K562 (cell line): Measurements from ENCODE around the gene CD163. TPM values are rescaled to one million over a fixed set of nuclear protein-coding genes. Genes with fewer than 3 reads are reported as not detected.

Experiments used
- ATAC-seq: fragments of 200-7000 bp; cut with Tn5 transposase; 3 replicates; pipeline ENCODE4 v1.9.1; 2020; ENCODE audit warnings: moderate library complexity
- BruUV-seq: library from RNA; stranded (reverse); fragments of 400-500 nt; replicated peaks from 2 replicates; lab custom pipeline; 2021; lab: Mats Ljungman, UMichigan
- CTCF ChIA-PET: fragments of 300-600 bp; formaldehyde crosslinking; extraction: SDS; loops from one replicate; lab custom pipeline; 2021; ENCODE audit warnings: low intra/inter-chr PET ratio; lab: Yijun Ruan, JAX
- POLR2A ChIA-PET: fragments of 300-600, 350-650 bp; sonication (Branson Sonifier 250); formaldehyde crosslinking; extraction: SDS; loops from one replicate; lab custom pipeline; 2021; ENCODE audit warnings: antibody characterized with exemption, inconsistent platforms; lab: Yijun Ruan, JAX
- DNase-seq, 4 experiments: peaks; one replicate each; pipeline versions ENCODE4 v3.0.0 to v3.0.0-alpha.2; 2011 to 2018; ENCODE audit warnings: low spot score in 3 of 4, mixed read lengths in 3 of 4; ENCODE audit errors: extremely low read depth in 1 of 4
- FAIRE-seq: peaks from 2 replicates; lab custom pipeline; 2011; peaks lifted over from hg19 to GRCh38; lab: Jason Lieb, UNC
- H2AFZ ChIP-seq: 2 replicates; pipeline ENCODE4 v1.6.0; 2011; ENCODE audit warnings: low read depth, low read length, control low read depth, inconsistent platforms
- H3K27ac ChIP-seq: fragments of 200-600 bp; 3 replicates; pipeline ENCODE4 v1.8.0; 2011; ENCODE audit warnings: low read depth, mild to moderate bottlenecking, control low read depth, inconsistent platforms, low read length, moderate library complexity, mixed read lengths; ENCODE audit errors: extremely low read depth
- H3K27me3 ChIP-seq, 2 experiments: fragments of 300-600 bp in 1 of 2; 2 replicates in 1 of 2; 3 replicates in 1 of 2; pipeline versions ENCODE4 v1.6.0 to v1.8.0; 2011; ENCODE audit warnings: inconsistent platforms in 2 of 2, low read length in 2 of 2, mild to moderate bottlenecking in 1 of 2, mixed read lengths in 1 of 2, moderate library complexity in 1 of 2; ENCODE audit not compliant: control insufficient read depth in 2 of 2, insufficient read depth in 2 of 2
- H3K36me3 ChIP-seq: fragments of 300-600 bp; 3 replicates; pipeline ENCODE4 v1.8.0; 2011; ENCODE audit warnings: mild to moderate bottlenecking, low read length, inconsistent platforms; ENCODE audit not compliant: control insufficient read depth, insufficient read depth
- H3K4me1 ChIP-seq, 2 experiments: fragments of 200-600 bp in 1 of 2; replicated peaks in 1 of 2; 2 replicates in 1 of 2; 3 replicates in 1 of 2; pipeline versions ENCODE4 v1.5.1 to v1.8.0; 2011; ENCODE audit warnings: inconsistent platforms in 2 of 2, low read length in 2 of 2, mild to moderate bottlenecking in 1 of 2, mixed read lengths in 1 of 2, moderate library complexity in 1 of 2; ENCODE audit not compliant: control insufficient read depth in 2 of 2, insufficient read depth in 2 of 2
- H3K4me2 ChIP-seq: 2 replicates; pipeline ENCODE4 v1.6.1; 2011; ENCODE audit warnings: low read length, control low read depth, inconsistent platforms, mixed read lengths; ENCODE audit not compliant: insufficient read depth
- H3K4me3 ChIP-seq: fragments of 200-600 bp; sonication (generic), shearing (Covaris generic); 2 replicates; pipeline ENCODE4 v1.5.1; 2016; ENCODE audit warnings: control low read depth, inconsistent platforms
- H3K79me2 ChIP-seq: fragments of 200-600 bp; 3 replicates; pipeline ENCODE4 v1.8.0; 2011; ENCODE audit warnings: low read length, inconsistent platforms; ENCODE audit not compliant: control insufficient read depth, insufficient read depth
- H3K9ac ChIP-seq, 2 experiments: 2 replicates each; pipeline versions ENCODE4 v1.6.0 to v1.6.1; 2011; ENCODE audit warnings: low read depth in 2 of 2, low read length in 2 of 2, control low read depth in 1 of 2, inconsistent platforms in 1 of 2, mild to moderate bottlenecking in 1 of 2, mixed read lengths in 1 of 2; ENCODE audit not compliant: insufficient read depth in 1 of 2
- H3K9me1 ChIP-seq: one replicate; pipeline ENCODE4 v1.6.0; 2011; ENCODE audit warnings: inconsistent platforms, mild to moderate bottlenecking, low read length, moderate library complexity; ENCODE audit not compliant: control insufficient read depth, insufficient read depth
- H3K9me3 ChIP-seq: replicated peaks from 2 replicates; pipeline ENCODE4 v1.5.1; 2011; ENCODE audit warnings: low read depth, low read length, inconsistent platforms; ENCODE audit not compliant: control insufficient read depth, insufficient read depth
- H4K20me1 ChIP-seq: replicated peaks from 2 replicates; pipeline ENCODE4 v1.6.1; 2011; ENCODE audit warnings: low read length, inconsistent platforms, mixed read lengths; ENCODE audit not compliant: control insufficient read depth, insufficient read depth
- C11orf30 ChIP-seq: fragments of 450-650 bp; IDR thresholded peaks from 2 replicates; pipeline ENCODE4 v1.6.1; 2016; ENCODE audit warnings: low read depth, mild to moderate bottlenecking
- CBX3 ChIP-seq, 2 experiments: IDR thresholded peaks; 1 replicate in 1 of 2; 2 replicates in 1 of 2; pipeline ENCODE4 v1.6.1; 2012; ENCODE audit warnings: inconsistent platforms in 2 of 2, low read length in 2 of 2, borderline replicate concordance in 1 of 2, control low read depth in 1 of 2
- ZFX ChIP-seq: sonication (generic); formaldehyde crosslinking; IDR thresholded peaks from 2 replicates; pipeline ENCODE4 v1.8.0; 2022; ENCODE audit warnings: mild to moderate bottlenecking, missing genetic modification reagents, moderate library complexity
- ZNF146 ChIP-seq: IDR thresholded peaks from one replicate; pipeline ENCODE4 v1.6.1; 2018; ENCODE audit warnings: missing compliant biosample characterization; ENCODE audit not compliant: unreplicated experiment
- ZNF316 ChIP-seq: fragments of 450-650 bp; IDR thresholded peaks from 2 replicates; pipeline ENCODE4 v1.6.1; 2016
- WGBS: fragments of 100-300 bp; shearing (Covaris generic); methylation state at CpG from one replicate; pipeline ENCODE4 v1.1.6; 2016; ENCODE audit warnings: low coverage, mixed read lengths; ENCODE audit not compliant: insufficient coverage; ENCODE audit errors: missing lambda C conversion rate; 5-methylcytosine and 5-hydroxymethylcytosine counted together
- in situ Hi-C: fragments of 300-500 bp; cut with MboI; formaldehyde crosslinking; loops from 4 replicates; pipeline ENCODE4 v1.15.0; 2018; ENCODE audit warnings: inconsistent platforms, mixed read lengths
- intact Hi-C: fragments of 100-400 bp; cut with micrococcal nuclease; formaldehyde crosslinking; loops from 2 replicates; pipeline ENCODE4 v1.14.2; 2022
- polyA plus RNA-seq, 8 experiments: library from polyadenylated mRNA; depleted of rRNA in 4 of 8; stranded (reverse) in 5 of 8; unstranded in 3 of 8; fragments of >200 nt; fragmentation: Nextera tagmentation in 2 of 8; fragmentation: Illumina TruSeq in 1 of 8; extraction: Ambion mirVana in 2 of 8; extraction: Trizol in 1 of 8; gene quantifications; 2 replicates each; pipeline versions ENCODE4 v1.2.1 to v1.2.3, GENCODE V29; 2011 to 2014; ENCODE audit warnings: inconsistent platforms in 1 of 8, missing spikeins in 1 of 8
- total RNA-seq, 7 experiments: library from RNA; depleted of rRNA in 6 of 7; stranded (reverse); fragments of >200 nt in 6 of 7; fragmentation: Illumina TruSeq in 2 of 7; extraction: Trizol in 2 of 7; gene quantifications; 2 replicates each; pipeline versions ENCODE4 v1.2.1 to v1.2.3, GENCODE V29; 2011 to 2021; ENCODE audit warnings: low replicate concordance in 1 of 7

Gene CD163
- total and polyA plus RNA-seq, 9 of the 15 experiments (the other 6 are each of a cell fraction or from before 2014, with no cell fraction given) = 0.62 TPM; not detected in 8

DNA sequence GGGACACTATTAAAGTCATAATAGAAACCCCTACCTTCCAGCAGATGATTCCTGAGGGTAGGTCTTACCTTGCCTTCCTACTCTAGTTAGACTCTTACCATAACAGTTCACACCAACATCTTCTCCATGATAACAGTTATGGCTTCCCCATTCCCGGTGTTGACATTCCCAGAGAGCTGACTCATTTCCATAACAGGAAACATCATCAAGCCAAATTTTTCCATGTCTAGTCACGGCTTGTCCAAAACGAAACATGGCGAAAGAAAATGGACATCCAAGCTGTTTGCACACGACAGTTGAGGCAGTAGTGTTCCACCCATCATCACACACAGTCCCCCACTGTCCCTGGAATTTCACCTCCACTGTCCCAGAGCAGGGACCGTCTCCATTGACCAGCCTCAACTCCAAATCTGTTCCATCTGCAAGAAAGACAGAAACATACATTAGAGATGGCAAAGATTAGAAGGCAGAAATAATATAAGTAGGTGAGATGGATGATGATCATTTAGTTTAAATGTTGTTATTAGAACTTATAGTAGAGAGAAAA lies 70.2 kb downstream of the CD163 start (continued):
- no peak for TF ChIP-seq CBX3 (IDR thresholded peaks at IDR 0.05; ENCODE audit: borderline replicate concordance in 1 of 2, low read length in 2 of 2)
- TF ChIP-seq ZNF146 (CRISPR knock-in tag) = no peak

DNA sequence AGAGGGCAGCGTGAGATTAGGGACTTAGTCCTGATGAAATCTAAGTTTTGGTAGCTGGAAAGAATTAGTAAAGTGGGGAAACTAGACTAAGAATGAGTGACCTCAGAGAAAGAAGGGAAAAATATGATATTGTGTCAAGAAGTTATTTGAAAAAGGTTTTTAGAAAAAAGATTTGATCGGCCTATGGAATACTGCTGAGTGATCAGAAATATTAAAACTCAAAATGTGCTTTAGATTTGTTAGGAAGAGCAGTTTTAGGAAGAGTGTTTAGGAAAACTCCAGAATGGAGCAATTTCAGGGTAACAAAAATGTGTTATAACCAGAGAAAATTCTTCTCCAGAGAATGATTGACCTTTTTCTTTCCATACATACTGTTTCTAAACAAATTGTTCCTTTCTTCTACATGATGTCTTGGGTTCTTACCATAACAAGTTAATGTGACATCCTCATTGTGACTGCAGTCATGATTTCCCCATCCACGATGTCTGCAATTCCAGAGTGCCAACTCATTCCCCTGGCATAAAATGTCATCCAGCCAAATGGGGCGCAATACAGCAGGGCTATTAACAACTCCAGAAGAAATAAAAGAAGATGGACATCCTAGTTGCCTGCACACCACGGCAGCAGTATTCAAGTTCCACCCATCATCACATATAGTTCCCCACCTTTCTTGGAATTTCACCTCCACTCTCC lies 71.4 kb downstream of the CD163 start:
- H2AFZ ChIP-seq = no peak overlapping the region
- H3K9me1 ChIP-seq = no peaks in the 10 kb centered on the region
- H3K4me1 ChIP-seq = no peaks in the 10 kb centered on the region
- TF ChIP-seq ZNF316 (peak; percentile 54; the same call in 1 of the 2 replicates), C11orf30 (0 out of 2 replicates have a peak, but pooled peaks have one; percentile 37), ZFX (CRISPR knock-in tag) (no peak)
- TF ChIP-seq, all 486 proteins: peak for 2
- Histone ChIP-seq H4K20me1 (no peaks in the 10 kb centered on the region), H3K9me3 (no peaks in the 10 kb centered on the region), H3K79me2 (no peaks in the 10 kb centered on the region), H3K9ac (no peak overlapping the region), H3K27ac (no peak overlapping the region), H3K4me2 (no peak overlapping the region), H3K27me3 (no peaks in the 10 kb centered on the region), H3K4me3 (no peak overlapping the region), H3K36me3 (no peaks in the 10 kb centered on the region)
- WGBS = 23% methylated on average over 5 of the region's 5 CpGs
- ATAC-seq (no peak), DNase-seq (no peak), FAIRE-seq (no peak)
- POLR2A ChIA-PET = no interaction called here
- CTCF ChIA-PET = no interaction called here
- in situ Hi-C loops = loop anchor here (10.0 kb wide), 1 partner anchor 57 kb away; no protein-coding TSS in a partner anchor
- BruUV-seq = no TSS peak
- intact Hi-C loops = no loop called here

Other genes with a start within 250 kb of the CD163 start
- not detected in 2 replicates for gene ACSM4, start 199.7 kb downstream of the CD163 start, total RNA-seq (2014; rRNA removed)
- gene ACSM4, start 199.7 kb downstream of the CD163 start, total RNA-seq (2014; rRNA removed; fragmentation: Illumina TruSeq; extraction: Trizol) = not detected in 2 replicates
- gene ACSM4, start 199.7 kb downstream of the CD163 start, total RNA-seq (2015; rRNA removed; fragmentation: Illumina TruSeq; extraction: Trizol) = not detected in 2 replicates
- not detected in 2 replicates for gene ACSM4, start 199.7 kb downstream of the CD163 start, total RNA-seq (2021)
- not detected in 2 replicates for gene ACSM4, start 199.7 kb downstream of the CD163 start, polyA plus RNA-seq (2011; rRNA removed)
- gene ACSM4, start 199.7 kb downstream of the CD163 start, polyA plus RNA-seq (2014; fragmentation: Illumina TruSeq; extraction: Trizol) = not detected in 2 replicates
- gene ACSM4, start 199.7 kb downstream of the CD163 start, polyA plus RNA-seq (2014; fragmentation: Nextera tagmentation; extraction: Ambion mirVana) = not detected
- not detected in 2 replicates for gene ACSM4, start 199.7 kb downstream of the CD163 start, polyA plus RNA-seq (2014; rRNA removed)
- gene CD163L1, start 59.6 kb downstream of the CD163 start, total RNA-seq (2014; rRNA removed) = 0.53 and 2.0 TPM in 2 replicates
- gene CD163L1, start 59.6 kb downstream of the CD163 start, total RNA-seq (2014; rRNA removed; fragmentation: Illumina TruSeq; extraction: Trizol) = 2.1 and 3.2 TPM in 2 replicates
- gene CD163L1, start 59.6 kb downstream of the CD163 start, total RNA-seq (2015; rRNA removed; fragmentation: Illumina TruSeq; extraction: Trizol) = 1.5 and 2.6 TPM in 2 replicates
- 1.2 and 1.3 TPM in 2 replicates for gene CD163L1, start 59.6 kb downstream of the CD163 start, total RNA-seq (2021)
- 0.39 and 0.72 TPM in 2 replicates for gene CD163L1, start 59.6 kb downstream of the CD163 start, polyA plus RNA-seq (2011; rRNA removed)
- 1.1 and 1.5 TPM in 2 replicates for gene CD163L1, start 59.6 kb downstream of the CD163 start, polyA plus RNA-seq (2014; fragmentation: Illumina TruSeq; extraction: Trizol)
- 1 to 10 TPM; 5.1 to 9.2 TPM for gene CD163L1, start 59.6 kb downstream of the CD163 start, polyA plus RNA-seq (2014; fragmentation: Nextera tagmentation; extraction: Ambion mirVana)
- gene CD163L1, start 59.6 kb downstream of the CD163 start, polyA plus RNA-seq (2014; rRNA removed) = 0.54 and 2.5 TPM in 2 replicates
- gene APOBEC1, start 162.1 kb upstream of the CD163 start, total RNA-seq (2014; rRNA removed) = not detected in 2 replicates
- gene APOBEC1, start 162.1 kb upstream of the CD163 start, total RNA-seq (2014; rRNA removed; fragmentation: Illumina TruSeq; extraction: Trizol) = not detected in 2 replicates
- gene APOBEC1, start 162.1 kb upstream of the CD163 start, total RNA-seq (2015; rRNA removed; fragmentation: Illumina TruSeq; extraction: Trizol) = not detected in 2 replicates
- gene APOBEC1, start 162.1 kb upstream of the CD163 start, total RNA-seq (2021) = not detected in 2 replicates
- gene APOBEC1, start 162.1 kb upstream of the CD163 start, polyA plus RNA-seq (2011; rRNA removed) = not detected in 2 replicates
- gene APOBEC1, start 162.1 kb upstream of the CD163 start, polyA plus RNA-seq (2014; fragmentation: Illumina TruSeq; extraction: Trizol) = not detected in 2 replicates
- gene APOBEC1, start 162.1 kb upstream of the CD163 start, polyA plus RNA-seq (2014; fragmentation: Nextera tagmentation; extraction: Ambion mirVana) = not detected
- not detected in 2 replicates for gene APOBEC1, start 162.1 kb upstream of the CD163 start, polyA plus RNA-seq (2014; rRNA removed)
- gene GDF3, start 192.0 kb upstream of the CD163 start, total RNA-seq (2014; rRNA removed) = not detected in 2 replicates
- not detected in 2 replicates for gene GDF3, start 192.0 kb upstream of the CD163 start, total RNA-seq (2014; rRNA removed; fragmentation: Illumina TruSeq; extraction: Trizol)
- gene GDF3, start 192.0 kb upstream of the CD163 start, total RNA-seq (2015; rRNA removed; fragmentation: Illumina TruSeq; extraction: Trizol) = not detected in 2 replicates
- gene GDF3, start 192.0 kb upstream of the CD163 start, total RNA-seq (2021) = not detected in 2 replicates
- gene GDF3, start 192.0 kb upstream of the CD163 start, polyA plus RNA-seq (2011; rRNA removed) = 0.05 TPM in 1 of 2 replicates, not detected in the other
- gene GDF3, start 192.0 kb upstream of the CD163 start, polyA plus RNA-seq (2014; fragmentation: Illumina TruSeq; extraction: Trizol) = not detected in 2 replicates
- gene GDF3, start 192.0 kb upstream of the CD163 start, polyA plus RNA-seq (2014; fragmentation: Nextera tagmentation; extraction: Ambion mirVana) = not detected
- not detected in 2 replicates for gene GDF3, start 192.0 kb upstream of the CD163 start, polyA plus RNA-seq (2014; rRNA removed)
- gene DPPA3, start 207.7 kb upstream of the CD163 start, total RNA-seq (2014; rRNA removed) = not detected in 2 replicates
- not detected in 2 replicates for gene DPPA3, start 207.7 kb upstream of the CD163 start, total RNA-seq (2014; rRNA removed; fragmentation: Illumina TruSeq; extraction: Trizol)
- gene DPPA3, start 207.7 kb upstream of the CD163 start, total RNA-seq (2015; rRNA removed; fragmentation: Illumina TruSeq; extraction: Trizol) = not detected in 2 replicates
- not detected in 2 replicates for gene DPPA3, start 207.7 kb upstream of the CD163 start, total RNA-seq (2021)
- not detected in 2 replicates for gene DPPA3, start 207.7 kb upstream of the CD163 start, polyA plus RNA-seq (2011; rRNA removed)
- not detected in 2 replicates for gene DPPA3, start 207.7 kb upstream of the CD163 start, polyA plus RNA-seq (2014; fragmentation: Illumina TruSeq; extraction: Trizol)
- not detected for gene DPPA3, start 207.7 kb upstream of the CD163 start, polyA plus RNA-seq (2014; fragmentation: Nextera tagmentation; extraction: Ambion mirVana)
- gene DPPA3, start 207.7 kb upstream of the CD163 start, polyA plus RNA-seq (2014; rRNA removed) = not detected in 2 replicates
- not detected in 2 replicates for gene CLEC4C, start 243.6 kb upstream of the CD163 start, total RNA-seq (2014; rRNA removed)
- not detected in 2 replicates for gene CLEC4C, start 243.6 kb upstream of the CD163 start, total RNA-seq (2014; rRNA removed; fragmentation: Illumina TruSeq; extraction: Trizol)
- gene CLEC4C, start 243.6 kb upstream of the CD163 start, total RNA-seq (2015; rRNA removed; fragmentation: Illumina TruSeq; extraction: Trizol) = not detected in 2 replicates
- not detected in 2 replicates for gene CLEC4C, start 243.6 kb upstream of the CD163 start, total RNA-seq (2021)
- gene CLEC4C, start 243.6 kb upstream of the CD163 start, polyA plus RNA-seq (2011; rRNA removed) = not detected in 2 replicates
- gene CLEC4C, start 243.6 kb upstream of the CD163 start, polyA plus RNA-seq (2014; fragmentation: Illumina TruSeq; extraction: Trizol) = not detected in 2 replicates
- not detected for gene CLEC4C, start 243.6 kb upstream of the CD163 start, polyA plus RNA-seq (2014; fragmentation: Nextera tagmentation; extraction: Ambion mirVana)
- gene CLEC4C, start 243.6 kb upstream of the CD163 start, polyA plus RNA-seq (2014; rRNA removed) = not detected in 2 replicates